ENCODE results near the gene CCL8.

The CCL8 gene

GRCh38 chr17:34305061-34305460 is 14.2 kb upstream of the CCL8 start:
- no peaks in the 10 kb centered on the region for H3K27me3 ChIP-seq (ENCODE audit: insufficient read depth, low read length, poor library complexity, severe bottlenecking)
- H2AFZ ChIP-seq (ENCODE audit: low read length), result no peak overlapping the region
- no peak for TF ChIP-seq CTCF (conservative IDR thresholded peaks at IDR 0.05; ENCODE audit: low read length)
- TF ChIP-seq EZH2phosphoT487 (IDR thresholded peaks at IDR 0.05; ENCODE audit: borderline replicate concordance), result no peak
- no peaks in the 10 kb centered on the region for H3K4me1 ChIP-seq (ENCODE audit: insufficient read depth, low read length, poor library complexity, severe bottlenecking)
- H3K4me2 ChIP-seq (ENCODE audit: low read depth, low read length, poor library complexity, severe bottlenecking), result no peak overlapping the region
- no peaks in the 10 kb centered on the region for H3F3A ChIP-seq (ENCODE audit: low read depth)
- no peaks in the 10 kb centered on the region for H4K20me1 ChIP-seq (ENCODE audit: insufficient read depth, low read length, poor library complexity, severe bottlenecking)
- no peaks in the 10 kb centered on the region for H3K36me3 ChIP-seq (ENCODE audit: insufficient read depth, low read length)
- H3K79me2 ChIP-seq (ENCODE audit: insufficient read depth, low read length), result no peaks in the 10 kb centered on the region
- no peaks in the 10 kb centered on the region for H3K9me2 ChIP-seq (replicated peaks; ENCODE audit: low read depth, low read length)
- H3K4me3 ChIP-seq (ENCODE audit: low read length, poor library complexity, severe bottlenecking), result no peak overlapping the region
- H3K9ac ChIP-seq (ENCODE audit: low read depth, low read length, poor library complexity, severe bottlenecking), result no peak overlapping the region
- no peaks in the 10 kb centered on the region for H3K9me3 ChIP-seq (ENCODE audit: insufficient read depth, low read depth, low read length)

GRCh38 chr17:34305606-34306005 is 13.6 kb upstream of the CCL8 start:
- no peaks in the 10 kb centered on the region for H3K36me3 ChIP-seq (ENCODE audit: insufficient read depth, low read length)
- H3K4me3 ChIP-seq (ENCODE audit: low read length, poor library complexity, severe bottlenecking), result no peak overlapping the region
- no peaks in the 10 kb centered on the region for H4K20me1 ChIP-seq (ENCODE audit: insufficient read depth, low read length, poor library complexity, severe bottlenecking)
- no peaks in the 10 kb centered on the region for H3K9me3 ChIP-seq (ENCODE audit: insufficient read depth, low read depth, low read length)
- no peaks in the 10 kb centered on the region for H3K4me1 ChIP-seq (ENCODE audit: insufficient read depth, low read length, poor library complexity, severe bottlenecking)
- H3K9ac ChIP-seq (ENCODE audit: low read depth, low read length, poor library complexity, severe bottlenecking), result no peak overlapping the region
- H3F3A ChIP-seq (ENCODE audit: low read depth), result no peaks in the 10 kb centered on the region
- H3K27me3 ChIP-seq (ENCODE audit: insufficient read depth, low read length, poor library complexity, severe bottlenecking), result no peaks in the 10 kb centered on the region
- H3K9me2 ChIP-seq (replicated peaks; ENCODE audit: low read depth, low read length), result no peaks in the 10 kb centered on the region
- TF ChIP-seq CTCF (conservative IDR thresholded peaks at IDR 0.05; ENCODE audit: low read length), result no peak
- H3K79me2 ChIP-seq (ENCODE audit: insufficient read depth, low read length), result no peaks in the 10 kb centered on the region
- no peak overlapping the region for H2AFZ ChIP-seq (ENCODE audit: low read length)
- no peak overlapping the region for H3K4me2 ChIP-seq (ENCODE audit: low read depth, low read length, poor library complexity, severe bottlenecking)

GRCh38 chr17:34306466-34306865 is 12.8 kb upstream of the CCL8 start:
- H3K79me2 ChIP-seq (ENCODE audit: insufficient read depth, low read length), result no peaks in the 10 kb centered on the region
- H3K4me2 ChIP-seq (ENCODE audit: low read depth, low read length, poor library complexity, severe bottlenecking), result no peak overlapping the region
- no peaks in the 10 kb centered on the region for H4K20me1 ChIP-seq (ENCODE audit: insufficient read depth, low read length, poor library complexity, severe bottlenecking)
- H3K9me2 ChIP-seq (replicated peaks; ENCODE audit: low read depth, low read length), result no peaks in the 10 kb centered on the region
- H3K4me3 ChIP-seq (ENCODE audit: low read length, poor library complexity, severe bottlenecking), result no peak overlapping the region
- H3K36me3 ChIP-seq (ENCODE audit: insufficient read depth, low read length), result no peaks in the 10 kb centered on the region
- H3K9ac ChIP-seq (ENCODE audit: low read depth, low read length, poor library complexity, severe bottlenecking), result no peak overlapping the region
- no peaks in the 10 kb centered on the region for H3K9me3 ChIP-seq (ENCODE audit: insufficient read depth, low read depth, low read length)
- TF ChIP-seq EZH2phosphoT487 (IDR thresholded peaks at IDR 0.05; ENCODE audit: borderline replicate concordance) (no peak), CTCF (conservative IDR thresholded peaks at IDR 0.05; ENCODE audit: low read length) (no peak)
- H3K27me3 ChIP-seq (ENCODE audit: insufficient read depth, low read length, poor library complexity, severe bottlenecking), result no peaks in the 10 kb centered on the region
- no peaks in the 10 kb centered on the region for H3K4me1 ChIP-seq (ENCODE audit: insufficient read depth, low read length, poor library complexity, severe bottlenecking)
- no peaks in the 10 kb centered on the region for H3F3A ChIP-seq (ENCODE audit: low read depth)
- H2AFZ ChIP-seq (ENCODE audit: low read length), result no peak overlapping the region

All from Loucy (cell line).